Mesenchymal stem cell (in vitro differentiated cells and primary cell): Measurements from ENCODE around the gene CACFD1.

Source experiments
- DNase-seq: peaks from one replicate; pipeline ENCODE4 v3.0.0-alpha.2; 2013
- H2AFZ ChIP-seq: one replicate; pipeline ENCODE4 v1.6.1; 2013; ENCODE audit warnings: low read depth, mild to moderate bottlenecking, control low read depth, inconsistent platforms, low read length, moderate library complexity
- H2AK5ac ChIP-seq: 2 replicates; pipeline ENCODE4 v1.6.1; 2013; ENCODE audit warnings: low read length, moderate library complexity, mild to moderate bottlenecking, inconsistent platforms; ENCODE audit not compliant: severe bottlenecking
- H2BK120ac ChIP-seq: one replicate; pipeline ENCODE4 v1.6.1; 2013; ENCODE audit warnings: low read depth, mild to moderate bottlenecking, inconsistent platforms, low read length, moderate library complexity
- H2BK12ac ChIP-seq, 2 experiments: one replicate each; pipeline ENCODE4 v1.6.1; 2013; ENCODE audit warnings: inconsistent platforms in 2 of 2, low read length in 2 of 2, mild to moderate bottlenecking in 2 of 2, moderate library complexity in 2 of 2, control low read depth in 1 of 2
- H2BK15ac ChIP-seq: one replicate; pipeline ENCODE4 v1.6.1; 2013; ENCODE audit warnings: mild to moderate bottlenecking, low read depth, inconsistent platforms; ENCODE audit not compliant: poor library complexity, severe bottlenecking
- H2BK5ac ChIP-seq: 2 replicates; pipeline ENCODE4 v1.6.1; 2013; ENCODE audit warnings: low read depth, mild to moderate bottlenecking, low read length, control low read depth, inconsistent platforms; ENCODE audit not compliant: poor library complexity, severe bottlenecking
- H3K14ac ChIP-seq, 2 experiments: one replicate each; pipeline ENCODE4 v1.6.1; 2013; ENCODE audit warnings: inconsistent platforms in 2 of 2, low read length in 2 of 2, control low read depth in 1 of 2, mild to moderate bottlenecking in 1 of 2, moderate library complexity in 1 of 2
- H3K18ac ChIP-seq, 2 experiments: one replicate each; pipeline ENCODE4 v1.6.1; 2013; ENCODE audit warnings: inconsistent platforms in 2 of 2, low read length in 2 of 2, control low read depth in 1 of 2, low read depth in 1 of 2, mild to moderate bottlenecking in 1 of 2
- H3K23ac ChIP-seq, 2 experiments: one replicate each; pipeline ENCODE4 v1.6.1; 2013; ENCODE audit warnings: inconsistent platforms in 2 of 2, low read length in 2 of 2, mild to moderate bottlenecking in 2 of 2, moderate library complexity in 2 of 2, control low read depth in 1 of 2
- H3K27ac ChIP-seq: 2 replicates; pipeline ENCODE4 v1.5.1; 2013; ENCODE audit warnings: mild to moderate bottlenecking, moderate library complexity, low read length, control low read depth, inconsistent platforms; ENCODE audit not compliant: poor library complexity, severe bottlenecking
- H3K27me3 ChIP-seq, 2 experiments: 2 replicates each; pipeline versions ENCODE4 v1.6.1 to v1.7.0; 2013; ENCODE audit warnings: low read length in 2 of 2, mild to moderate bottlenecking in 2 of 2, moderate library complexity in 2 of 2, control low read depth in 1 of 2, inconsistent platforms in 1 of 2; ENCODE audit not compliant: control insufficient read depth in 1 of 2, insufficient read depth in 1 of 2
- H3K36me3 ChIP-seq, 2 experiments: 2 replicates each; pipeline versions ENCODE4 v1.6.1 to v1.7.0; 2013; ENCODE audit warnings: low read length in 2 of 2, control low read depth in 1 of 2, inconsistent platforms in 1 of 2, low read depth in 1 of 2, mild to moderate bottlenecking in 1 of 2; ENCODE audit not compliant: insufficient read depth in 2 of 2, control insufficient read depth in 1 of 2
- H3K4ac ChIP-seq, 2 experiments: one replicate each; pipeline ENCODE4 v1.6.1; 2013; ENCODE audit warnings: inconsistent platforms in 2 of 2, low read length in 2 of 2, mild to moderate bottlenecking in 2 of 2, moderate library complexity in 2 of 2, control low read depth in 1 of 2, low read depth in 1 of 2
- H3K4me1 ChIP-seq: 2 replicates; pipeline ENCODE4 v1.6.1; 2013; ENCODE audit warnings: low read depth, low read length, control low read depth; ENCODE audit not compliant: control insufficient read depth, insufficient read depth
- H3K4me2 ChIP-seq: 2 replicates; pipeline ENCODE4 v1.6.1; 2013; ENCODE audit warnings: low read length, mild to moderate bottlenecking, inconsistent platforms; ENCODE audit not compliant: poor library complexity, severe bottlenecking
- H3K4me3 ChIP-seq, 2 experiments: 2 replicates each; pipeline versions ENCODE4 v1.5.1 to v1.7.0; 2013; ENCODE audit warnings: low read length in 2 of 2, mild to moderate bottlenecking in 2 of 2, control low read depth in 1 of 2, low read depth in 1 of 2; ENCODE audit not compliant: insufficient read depth in 1 of 2
- H3K79me1 ChIP-seq: replicated peaks from 2 replicates; pipeline ENCODE4 v1.6.1; 2013; ENCODE audit warnings: mild to moderate bottlenecking, control low read depth, low read length, inconsistent platforms; ENCODE audit not compliant: poor library complexity, severe bottlenecking
- H3K9ac ChIP-seq: 2 replicates; pipeline ENCODE4 v1.7.0; 2013; ENCODE audit warnings: mild to moderate bottlenecking, low read length, moderate library complexity
- H3K9me3 ChIP-seq: 2 replicates; pipeline ENCODE4 v1.7.0; 2013; ENCODE audit warnings: mild to moderate bottlenecking, low read length; ENCODE audit not compliant: control insufficient read depth
- H4K8ac ChIP-seq: one replicate; pipeline ENCODE4 v1.6.1; 2013; ENCODE audit warnings: inconsistent platforms, mild to moderate bottlenecking, low read length, moderate library complexity
- H4K91ac ChIP-seq: one replicate; pipeline ENCODE4 v1.6.1; 2013; ENCODE audit warnings: mild to moderate bottlenecking, low read length, inconsistent platforms
- WGBS: methylation state at CpG from one replicate; pipeline ENCODE4 v1.1.7; 2013; ENCODE audit warnings: mixed read lengths; 5-methylcytosine and 5-hydroxymethylcytosine counted together

CACFD1 gene

DNA sequence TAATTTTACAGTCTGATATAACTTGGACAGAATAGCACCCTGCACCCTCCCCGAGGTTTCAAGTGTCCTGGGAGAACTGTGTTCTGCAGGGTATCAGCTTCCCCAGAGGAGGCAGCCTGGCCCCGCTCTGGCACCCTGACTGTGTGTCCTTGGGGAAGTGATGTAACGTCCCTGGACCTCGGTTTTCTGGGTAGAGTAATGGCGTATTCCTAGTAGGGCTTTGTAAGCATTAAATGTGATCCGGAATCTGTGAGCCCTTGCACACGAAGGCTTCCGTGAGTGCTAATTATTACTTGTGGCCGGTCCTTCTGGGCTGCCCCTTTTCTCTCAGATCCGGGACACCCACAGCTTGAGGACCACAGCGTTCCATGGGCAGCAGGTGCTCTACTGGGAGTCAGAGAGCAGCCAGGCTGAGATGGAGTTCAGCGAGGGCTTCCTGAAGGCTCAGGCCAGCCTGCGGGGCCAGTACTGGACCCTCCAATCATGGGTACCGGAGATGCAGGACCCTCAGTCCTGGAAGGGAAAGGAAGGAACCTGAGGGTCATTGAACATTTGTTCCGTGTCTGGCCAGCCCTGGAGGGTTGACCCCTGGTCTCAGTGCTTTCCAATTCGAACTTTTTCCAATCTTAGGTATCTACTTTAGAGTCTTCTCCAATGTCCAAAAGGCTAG is 1.0 kb upstream of the CACFD1 start:
- Histone ChIP-seq H3K4me1 (peaks cover 23% of the 10 kb centered on the region), H4K91ac (no peak overlapping the region), H3K23ac (no peak overlapping the region), H2BK120ac (no peak overlapping the region), H3K14ac (no peak overlapping the region), H2BK15ac (no peak overlapping the region), H3K18ac (no peak overlapping the region), H3K4ac (no peak overlapping the region), H2AK5ac (no peak overlapping the region), H3K4me3 (peak overlapping the region in 1 of 2 experiments; percentile 86), H3K9me3 (no peaks in the 10 kb centered on the region), H3K4me2 (peak overlapping the region; percentile 66), H3K9ac (peak overlapping the region; percentile 54), H3K36me3 (peaks cover 10 to 12% of the 10 kb centered on the region in 2 experiments), H4K8ac (no peak overlapping the region), H3K79me1 (peaks cover 23% of the 10 kb centered on the region), H3K27me3 (peaks cover 6 to 7% of the 10 kb centered on the region in 2 experiments), H2BK12ac (no peak overlapping the region), H2BK5ac (no peak overlapping the region), H3K27ac (no peak overlapping the region), H2AFZ (peak overlapping the region; percentile 23)
- no peak for DNase-seq
- 89% methylated on average over 16 of the region's 16 CpGs for WGBS

DNA sequence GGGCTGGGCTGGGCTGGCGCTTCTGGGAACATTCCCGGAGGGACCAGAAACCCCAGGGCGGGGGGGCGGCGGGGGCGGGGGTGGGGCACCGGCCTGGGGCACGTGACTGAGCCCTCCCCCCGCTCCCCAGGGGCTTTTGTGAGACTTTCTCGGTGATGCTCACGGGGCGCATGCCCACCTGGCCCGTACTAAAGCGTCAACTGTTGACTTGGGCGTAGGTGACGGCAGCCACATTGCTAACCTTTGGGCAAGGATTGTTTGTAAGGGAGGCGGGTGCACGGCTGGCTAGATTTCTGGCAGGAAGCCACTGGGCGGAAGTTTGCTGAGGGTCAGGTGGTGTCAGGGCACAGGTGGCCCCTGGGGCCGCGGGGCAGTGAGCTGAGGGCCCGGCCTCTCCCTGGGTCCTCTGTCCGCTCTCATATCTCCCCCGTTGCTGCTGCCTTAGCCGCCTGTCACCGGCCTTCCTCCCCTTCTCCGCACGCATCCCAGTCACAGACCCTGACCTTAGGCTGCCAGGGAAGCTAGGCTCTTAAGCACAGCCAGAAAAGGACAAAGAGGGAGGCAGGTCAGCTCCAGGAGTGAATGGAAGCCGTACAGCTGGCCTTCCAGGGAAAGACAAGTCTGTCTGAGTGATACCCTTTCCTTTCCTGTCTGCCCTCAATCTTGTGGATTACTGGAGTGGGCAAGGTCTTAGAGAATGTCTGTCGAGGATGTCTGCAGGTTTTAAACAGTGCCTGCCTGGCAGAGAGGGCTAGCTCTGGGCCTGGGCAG is 812 bp downstream of the CACFD1 start:
- peaks cover 30% of the 10 kb centered on the region for H3K79me1 ChIP-seq
- H4K91ac ChIP-seq = peak overlapping the region; percentile 65
- peak; percentile 50 for DNase-seq
- H3K23ac ChIP-seq = peak overlapping the region in 1 of 2 experiments; percentile 19
- peak overlapping the region in 1 of 2 experiments; percentile 8 for H3K14ac ChIP-seq
- H3K9me3 ChIP-seq = no peaks in the 10 kb centered on the region
- H4K8ac ChIP-seq = peak overlapping the region; percentile 10
- H2BK120ac ChIP-seq = peak overlapping the region; percentile 64
- H3K4ac ChIP-seq = peak overlapping the region; percentile 75 to 83
- peaks cover 23% of the 10 kb centered on the region for H3K4me1 ChIP-seq
- H3K27me3 ChIP-seq = peaks cover 6 to 7% of the 10 kb centered on the region in 2 experiments
- no peak overlapping the region for H2BK5ac ChIP-seq
- H2AFZ ChIP-seq = peak overlapping the region; percentile 46
- no peak overlapping the region for H3K27ac ChIP-seq
- H3K4me2 ChIP-seq = peak overlapping the region; percentile 85
- peak overlapping the region; percentile 83 to 86 for H3K4me3 ChIP-seq
- H3K18ac ChIP-seq = peak overlapping the region; percentile 81 to 97
- peak overlapping the region; percentile 91 for H3K9ac ChIP-seq
- H2AK5ac ChIP-seq = peak overlapping the region; percentile 69
- peak overlapping the region; percentile 91 for H2BK15ac ChIP-seq
- WGBS = 17% methylated on average over 21 of the region's 30 CpGs
- H3K36me3 ChIP-seq = peaks cover 14 to 30% of the 10 kb centered on the region in 2 experiments
- H2BK12ac ChIP-seq = peak overlapping the region; percentile 56 to 70

DNA sequence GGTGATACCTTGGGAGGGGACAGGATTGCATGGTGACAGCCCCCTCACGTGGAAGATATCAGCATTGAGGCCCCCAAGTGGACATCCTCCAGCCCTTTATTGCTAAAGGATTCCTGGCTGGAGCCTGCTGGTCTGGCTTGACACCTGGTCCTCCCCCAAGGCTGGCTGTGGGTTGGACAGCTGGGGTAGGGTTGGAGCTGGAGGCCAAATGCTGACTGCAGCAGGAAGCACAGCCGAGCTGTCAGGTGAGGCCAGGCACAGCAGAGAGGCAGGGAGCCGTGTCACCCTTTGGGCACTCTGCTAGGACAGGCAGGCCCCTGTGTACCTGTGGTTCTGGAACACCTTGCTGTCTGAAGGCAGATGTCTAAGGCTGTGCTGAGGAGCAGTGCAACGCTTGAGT is 2.2 kb downstream of the CACFD1 start:
- no peak overlapping the region for H2BK120ac ChIP-seq
- H4K91ac ChIP-seq = peak overlapping the region; percentile 28
- peaks cover 4 to 7% of the 10 kb centered on the region in 2 experiments for H3K27me3 ChIP-seq
- no peak overlapping the region for H3K4me2 ChIP-seq
- no peak overlapping the region for H3K14ac ChIP-seq
- no peak overlapping the region for H3K4me3 ChIP-seq
- H2BK12ac ChIP-seq = no peak overlapping the region
- 71% methylated on average over 4 of the region's 4 CpGs for WGBS
- no peak overlapping the region for H3K4ac ChIP-seq
- no peaks in the 10 kb centered on the region for H3K9me3 ChIP-seq
- peak overlapping the region; percentile 22 for H4K8ac ChIP-seq
- no peak overlapping the region for H2AFZ ChIP-seq
- H3K23ac ChIP-seq = no peak overlapping the region
- H2AK5ac ChIP-seq = no peak overlapping the region
- H3K4me1 ChIP-seq = peaks cover 22% of the 10 kb centered on the region
- H3K9ac ChIP-seq = no peak overlapping the region
- H2BK15ac ChIP-seq = no peak overlapping the region
- H3K27ac ChIP-seq = no peak overlapping the region
- no peak overlapping the region for H3K18ac ChIP-seq
- H3K36me3 ChIP-seq = peaks cover 9 to 31% of the 10 kb centered on the region in 2 experiments
- DNase-seq = no peak
- peaks cover 30% of the 10 kb centered on the region for H3K79me1 ChIP-seq
- no peak overlapping the region for H2BK5ac ChIP-seq

DNA sequence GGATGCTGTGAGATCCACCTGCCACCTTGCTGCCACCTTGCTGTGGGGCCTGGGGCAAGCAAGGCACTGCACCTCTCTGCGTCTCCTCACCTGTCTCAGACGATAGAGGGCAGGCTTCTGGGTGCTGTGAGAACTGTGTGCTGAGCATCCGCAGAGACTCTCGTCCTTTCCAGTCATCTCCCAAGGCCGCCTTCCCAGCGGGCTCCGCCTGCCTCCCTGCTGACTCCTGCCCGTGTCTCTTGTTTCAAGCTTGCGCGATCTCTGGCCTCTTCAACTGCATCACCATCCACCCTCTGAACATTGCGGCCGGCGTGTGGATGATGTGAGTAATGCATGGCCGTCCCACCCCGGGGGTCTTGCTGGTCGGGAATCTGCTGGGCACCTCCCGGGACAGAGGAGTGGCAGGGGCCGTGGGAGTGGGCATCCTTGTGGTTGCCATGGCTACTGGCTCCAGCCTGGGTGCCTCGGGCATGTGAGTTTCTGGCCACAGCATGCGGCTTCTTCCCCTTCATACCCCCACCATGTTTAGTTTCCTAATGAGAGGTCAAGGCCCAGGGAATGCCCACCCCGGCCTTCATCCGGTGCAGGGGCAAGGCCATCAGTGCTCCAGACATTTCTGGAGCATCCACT is 3.6 kb downstream of the CACFD1 start:
- Histone ChIP-seq H3K4me1 (peaks cover 20% of the 10 kb centered on the region), H3K23ac (no peak overlapping the region), H4K91ac (no peak overlapping the region), H3K9me3 (no peaks in the 10 kb centered on the region), H3K14ac (no peak overlapping the region), H3K27me3 (peaks cover 0 to 7% of the 10 kb centered on the region in 2 experiments), H3K4me3 (no peak overlapping the region), H3K18ac (no peak overlapping the region), H3K4me2 (no peak overlapping the region), H2BK5ac (no peak overlapping the region), H3K27ac (no peak overlapping the region), H3K36me3 (peaks cover 9 to 43% of the 10 kb centered on the region in 2 experiments), H2BK12ac (no peak overlapping the region), H2AFZ (no peak overlapping the region), H3K4ac (no peak overlapping the region), H2AK5ac (no peak overlapping the region), H3K79me1 (peaks cover 30% of the 10 kb centered on the region), H2BK15ac (no peak overlapping the region), H2BK120ac (no peak overlapping the region), H4K8ac (no peak overlapping the region), H3K9ac (no peak overlapping the region)
- WGBS = 87% methylated on average over 22 of the region's 22 CpGs
- DNase-seq = no peak
